Body of pancreas (tissue), 4 donors: ENCODE data around the gene CDAN1. TPM values are rescaled to one million over a fixed set of nuclear protein-coding genes. Genes with fewer than 3 reads are reported as not detected.

ENCODE experiments used
- ATAC-seq: fragments of 150-250 bp; one replicate; pipeline ENCODE4 v1.9.1; 2016
- DNase-seq, 4 donors: peaks; one replicate each; pipeline ENCODE4 v3.0.0-alpha.2; 2019
- H3K27ac ChIP-seq, 4 donors: fragments of 200-600 bp; sonication (generic); 1 replicate in 3 of 4; 2 replicates in 1 of 4; pipeline versions ENCODE4 v1.5.1 to v1.6.1; 2016 to 2019; ENCODE audit warnings: mild to moderate bottlenecking in 1 of 4, mixed read lengths in 1 of 4, moderate library complexity in 1 of 4
- H3K27me3 ChIP-seq, 2 donors: fragments of 200-600 bp; sonication (generic); one replicate each; pipeline ENCODE4 v1.6.0; 2016; ENCODE audit warnings: mild to moderate bottlenecking in 1 of 2
- H3K36me3 ChIP-seq, 2 donors: fragments of 200-600 bp; sonication (generic); replicated peaks in 1 of 2; 2 replicates each; pipeline ENCODE4 v1.5.1; 2016; ENCODE audit warnings: low read depth in 2 of 2; ENCODE audit not compliant: insufficient read depth in 1 of 2
- H3K4me1 ChIP-seq: fragments of 200-600 bp; sonication (generic); one replicate; pipeline ENCODE4 v1.6.0; 2016
- H3K4me3 ChIP-seq, 2 donors: fragments of 200-600 bp; sonication (generic); 1 replicate in 1 of 2; 2 replicates in 1 of 2; pipeline ENCODE4 v1.5.1; 2016 to 2019
- H3K9me3 ChIP-seq, 3 donors: fragments of 200-600 bp; sonication (generic); 1 replicate in 2 of 3; 2 replicates in 1 of 3; pipeline ENCODE4 v1.5.1; 2016
- POLR2A ChIP-seq, 3 donors: fragments of 450-650 bp; IDR thresholded peaks; one replicate each; pipeline ENCODE4 v1.6.1; 2016; ENCODE audit warnings: antibody characterized with exemption in 3 of 3, mild to moderate bottlenecking in 2 of 3
- WGBS, 2 donors: methylation state at CpG; one replicate each; pipeline ENCODE4 v1.1.5; 2017; 5-methylcytosine and 5-hydroxymethylcytosine counted together
- intact Hi-C: fragments of 100-400 bp; cut with DNase I; formaldehyde crosslinking; loops from one replicate; pipeline ENCODE4 v1.15.1; 2023
- total RNA-seq, 2 donors: library from RNA; depleted of rRNA; stranded (reverse); fragments of >200 nt; gene quantifications; one replicate each; pipeline ENCODE4 v1.1.0, GENCODE V29; 2016
- TF ChIP-seq, protein P1 (sequence below), 7 experiments: fragments of 450-650 bp in 4 of 7; fragments of 200-600 bp in 3 of 7; sonication (generic) in 3 of 7; IDR thresholded peaks; one replicate each; pipeline ENCODE4 v1.5.1; 2016 to 2019; ENCODE audit warnings: antibody characterized with exemption in 7 of 7

The CDAN1 gene
- total RNA-seq, 2 donors from 2014 or later, result 9.9 to 19.1 TPM

GRCh38 chr15:42760759-42761158 is 23.8 kb upstream of the CDAN1 start:
- Histone ChIP-seq H3K27ac (no peak overlapping the region), H3K27me3 (no peaks in the 10 kb centered on the region), H3K9me3 (peaks cover 0 to 8% (median 0%) of the 10 kb centered on the region in 3 donors), H3K4me1 (no peaks in the 10 kb centered on the region), H3K36me3 (no peaks in the 10 kb centered on the region), H3K4me3 (no peak overlapping the region)
- ATAC-seq (no peak), DNase-seq (no peak)
- TF ChIP-seq, protein P1, sequence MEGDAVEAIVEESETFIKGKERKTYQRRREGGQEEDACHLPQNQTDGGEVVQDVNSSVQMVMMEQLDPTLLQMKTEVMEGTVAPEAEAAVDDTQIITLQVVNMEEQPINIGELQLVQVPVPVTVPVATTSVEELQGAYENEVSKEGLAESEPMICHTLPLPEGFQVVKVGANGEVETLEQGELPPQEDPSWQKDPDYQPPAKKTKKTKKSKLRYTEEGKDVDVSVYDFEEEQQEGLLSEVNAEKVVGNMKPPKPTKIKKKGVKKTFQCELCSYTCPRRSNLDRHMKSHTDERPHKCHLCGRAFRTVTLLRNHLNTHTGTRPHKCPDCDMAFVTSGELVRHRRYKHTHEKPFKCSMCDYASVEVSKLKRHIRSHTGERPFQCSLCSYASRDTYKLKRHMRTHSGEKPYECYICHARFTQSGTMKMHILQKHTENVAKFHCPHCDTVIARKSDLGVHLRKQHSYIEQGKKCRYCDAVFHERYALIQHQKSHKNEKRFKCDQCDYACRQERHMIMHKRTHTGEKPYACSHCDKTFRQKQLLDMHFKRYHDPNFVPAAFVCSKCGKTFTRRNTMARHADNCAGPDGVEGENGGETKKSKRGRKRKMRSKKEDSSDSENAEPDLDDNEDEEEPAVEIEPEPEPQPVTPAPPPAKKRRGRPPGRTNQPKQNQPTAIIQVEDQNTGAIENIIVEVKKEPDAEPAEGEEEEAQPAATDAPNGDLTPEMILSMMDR (IDR thresholded peaks at IDR 0.05), result no peak
- TF ChIP-seq POLR2A (IDR thresholded peaks at IDR 0.05), result no peak
- intact Hi-C loops, result no loop called here
- WGBS, 2 donors, result 90 to 92% methylated on average over 1 of the region's 1 CpG

DNA sequence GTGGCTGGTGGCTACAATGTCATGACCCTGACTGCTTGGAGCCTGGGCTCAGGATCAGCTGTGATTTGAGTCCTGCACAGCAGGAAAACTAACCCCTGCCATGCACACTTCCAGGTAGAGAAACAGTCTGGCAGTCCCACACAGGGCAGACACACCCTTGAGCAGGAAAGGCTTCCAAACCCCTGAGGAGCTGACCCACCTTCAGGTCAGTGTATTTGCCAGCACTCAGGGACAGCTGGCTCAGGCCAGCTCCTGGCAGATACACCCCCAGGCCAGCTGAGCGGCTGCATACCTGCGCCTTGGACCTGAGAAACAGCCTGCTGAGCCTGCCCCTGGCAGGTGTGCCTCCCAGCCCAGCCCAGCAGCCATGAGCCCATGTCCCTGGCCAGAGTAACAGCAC is 22.2 kb upstream of the CDAN1 start:
- DNase-seq, result no peak
- Histone ChIP-seq H3K27ac (no peak overlapping the region), H3K4me1 (no peaks in the 10 kb centered on the region), H3K27me3 (no peaks in the 10 kb centered on the region), H3K9me3 (peaks cover 0 to 8% (median 0%) of the 10 kb centered on the region in 3 donors), H3K4me3 (no peak overlapping the region), H3K36me3 (no peaks in the 10 kb centered on the region)
- no peak for ATAC-seq
- WGBS, 2 donors, result 100% methylated on average over 2 of the region's 2 CpGs; no CpG with 5 or more reads in 1 of the 2 donors
- intact Hi-C loops, result no loop called here
- TF ChIP-seq POLR2A (IDR thresholded peaks at IDR 0.05), result no peak
- TF ChIP-seq, protein P1 (IDR thresholded peaks at IDR 0.05), result no peak

DNA sequence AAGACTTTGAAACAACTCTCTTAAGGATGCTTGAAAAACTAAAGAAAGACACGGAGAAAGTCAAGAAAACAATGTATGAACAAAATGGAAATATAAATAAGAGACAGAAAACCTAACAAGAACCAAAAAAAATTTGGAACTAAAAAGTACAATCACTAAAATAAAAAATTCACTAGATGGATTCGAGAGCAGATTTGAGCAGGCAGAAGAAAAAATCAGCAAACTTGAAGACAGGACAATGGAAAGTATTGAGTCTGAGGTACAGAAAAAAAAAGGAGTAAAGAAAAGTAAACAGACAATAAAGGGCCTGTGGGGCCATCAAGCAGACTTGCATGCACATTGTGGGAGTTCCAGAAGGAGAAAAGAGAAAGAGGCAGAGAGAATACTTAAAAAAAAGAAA is 13.4 kb upstream of the CDAN1 start:
- intact Hi-C loops, result no loop called here

DNA sequence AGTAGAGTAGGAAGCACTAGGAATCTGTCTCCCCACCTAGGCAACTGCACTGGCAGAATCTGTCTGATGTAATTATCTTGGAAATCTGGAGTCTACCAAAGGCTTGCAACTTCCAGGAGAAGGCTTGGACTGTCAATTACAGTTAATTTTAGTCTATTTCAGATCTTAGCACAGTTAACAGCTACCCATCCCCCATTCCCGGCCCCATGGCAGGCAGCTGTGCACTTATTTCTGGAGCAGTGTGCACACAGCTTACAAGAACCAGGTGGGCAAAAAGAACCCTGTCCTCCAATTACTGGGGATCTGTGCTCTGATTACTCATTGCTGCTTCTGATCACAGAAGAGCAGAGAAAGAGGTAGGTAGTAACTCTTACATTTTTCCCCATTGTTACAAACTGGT is 12.3 kb upstream of the CDAN1 start:
- no peaks in the 10 kb centered on the region for H3K4me1 ChIP-seq
- H3K27ac ChIP-seq, result no peak overlapping the region
- TF ChIP-seq, protein P1 (IDR thresholded peaks at IDR 0.05), result no peak
- no peak for TF ChIP-seq POLR2A (IDR thresholded peaks at IDR 0.05)
- intact Hi-C loops, result no loop called here
- no peaks in the 10 kb centered on the region for H3K27me3 ChIP-seq
- 100% methylated on average over 1 of the region's 1 CpG for WGBS, 2 donors
- no peak overlapping the region for H3K4me3 ChIP-seq
- H3K36me3 ChIP-seq, result no peaks in the 10 kb centered on the region
- no peak for DNase-seq
- H3K9me3 ChIP-seq, result no peaks in the 10 kb centered on the region
- no peak for ATAC-seq

More for the DNA sequence above, 13.4 kb upstream of the CDAN1 start:
- H3K9me3 ChIP-seq, result no peaks in the 10 kb centered on the region
- H3K27ac ChIP-seq, result no peak overlapping the region
- H3K27me3 ChIP-seq, result no peaks in the 10 kb centered on the region
- DNase-seq (no peak), ATAC-seq (no peak)
- WGBS, 2 donors, result 95% methylated on average over 2 of the region's 2 CpGs
- H3K4me3 ChIP-seq, result no peak overlapping the region
- TF ChIP-seq POLR2A (IDR thresholded peaks at IDR 0.05), result no peak
- TF ChIP-seq, protein P1 (IDR thresholded peaks at IDR 0.05), result no peak
- no peaks in the 10 kb centered on the region for H3K36me3 ChIP-seq
- no peaks in the 10 kb centered on the region for H3K4me1 ChIP-seq

GRCh38 chr15:42744195-42744594 is 7.3 kb upstream of the CDAN1 start:
- Histone ChIP-seq H3K27me3 (no peaks in the 10 kb centered on the region), H3K4me3 (no peak overlapping the region), H3K9me3 (no peaks in the 10 kb centered on the region), H3K36me3 (no peaks in the 10 kb centered on the region), H3K27ac (no peak overlapping the region), H3K4me1 (no peaks in the 10 kb centered on the region)
- 86 to 89% methylated on average over 1 of the region's 1 CpG for WGBS, 2 donors
- TF ChIP-seq POLR2A (IDR thresholded peaks at IDR 0.05), result no peak
- TF ChIP-seq, protein P1 (IDR thresholded peaks at IDR 0.05), result no peak
- no peak for DNase-seq
- ATAC-seq, result no peak
- intact Hi-C loops, result no loop called here
